ENCODE results near the gene FOS. TPM values are rescaled to one million over a fixed set of nuclear protein-coding genes. Genes with fewer than 3 reads are reported as not detected.

FOS gene
- total and polyA plus RNA-seq, 2 of the 13 experiments (the other 11 are each of a cell fraction or from before 2014, with no cell fraction given) = 15.9 to 24.2 TPM

DNA sequence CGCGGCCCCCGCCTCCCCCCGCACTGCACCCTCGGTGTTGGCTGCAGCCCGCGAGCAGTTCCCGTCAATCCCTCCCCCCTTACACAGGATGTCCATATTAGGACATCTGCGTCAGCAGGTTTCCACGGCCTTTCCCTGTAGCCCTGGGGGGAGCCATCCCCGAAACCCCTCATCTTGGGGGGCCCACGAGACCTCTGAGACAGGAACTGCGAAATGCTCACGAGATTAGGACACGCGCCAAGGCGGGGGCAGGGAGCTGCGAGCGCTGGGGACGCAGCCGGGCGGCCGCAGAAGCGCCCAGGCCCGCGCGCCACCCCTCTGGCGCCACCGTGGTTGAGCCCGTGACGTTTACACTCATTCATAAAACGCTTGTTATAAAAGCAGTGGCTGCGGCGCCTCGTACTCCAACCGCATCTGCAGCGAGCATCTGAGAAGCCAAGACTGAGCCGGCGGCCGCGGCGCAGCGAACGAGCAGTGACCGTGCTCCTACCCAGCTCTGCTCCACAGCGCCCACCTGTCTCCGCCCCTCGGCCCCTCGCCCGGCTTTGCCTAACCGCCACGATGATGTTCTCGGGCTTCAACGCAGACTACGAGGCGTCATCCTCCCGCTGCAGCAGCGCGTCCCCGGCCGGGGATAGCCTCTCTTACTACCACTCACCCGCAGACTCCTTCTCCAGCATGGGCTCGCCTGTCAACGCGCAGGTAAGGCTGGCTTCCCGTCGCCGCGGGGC lies at the start of gene FOS (continued):
- TF ChIP-seq, protein P1, sequence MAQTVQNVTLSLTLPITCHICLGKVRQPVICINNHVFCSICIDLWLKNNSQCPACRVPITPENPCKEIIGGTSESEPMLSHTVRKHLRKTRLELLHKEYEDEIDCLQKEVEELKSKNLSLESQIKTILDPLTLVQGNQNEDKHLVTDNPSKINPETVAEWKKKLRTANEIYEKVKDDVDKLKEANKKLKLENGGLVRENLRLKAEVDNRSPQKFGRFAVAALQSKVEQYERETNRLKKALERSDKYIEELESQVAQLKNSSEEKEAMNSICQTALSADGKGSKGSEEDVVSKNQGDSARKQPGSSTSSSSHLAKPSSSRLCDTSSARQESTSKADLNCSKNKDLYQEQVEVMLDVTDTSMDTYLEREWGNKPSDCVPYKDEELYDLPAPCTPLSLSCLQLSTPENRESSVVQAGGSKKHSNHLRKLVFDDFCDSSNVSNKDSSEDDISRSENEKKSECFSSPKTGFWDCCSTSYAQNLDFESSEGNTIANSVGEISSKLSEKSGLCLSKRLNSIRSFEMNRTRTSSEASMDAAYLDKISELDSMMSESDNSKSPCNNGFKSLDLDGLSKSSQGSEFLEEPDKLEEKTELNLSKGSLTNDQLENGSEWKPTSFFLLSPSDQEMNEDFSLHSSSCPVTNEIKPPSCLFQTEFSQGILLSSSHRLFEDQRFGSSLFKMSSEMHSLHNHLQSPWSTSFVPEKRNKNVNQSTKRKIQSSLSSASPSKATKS (CRISPR knock-in tag; IDR thresholded peaks at IDR 0.05) = no peak
- TF ChIP-seq GZF1 (CRISPR knock-in tag; IDR thresholded peaks at IDR 0.05) (no peak), ZNF441 (CRISPR knock-in tag; IDR thresholded peaks at IDR 0.05; ENCODE audit: borderline replicate concordance) (0 out of 2 replicates have a peak, but pooled peaks have one; percentile 23), ZNF558 (CRISPR knock-in tag; IDR thresholded peaks at IDR 0.05; ENCODE audit: borderline replicate concordance) (peak; percentile 85; the same call in 1 of the 2 replicates), HMGA1 (CRISPR knock-in tag; conservative IDR thresholded peaks at IDR 0.05) (no peak), ISL2 (CRISPR knock-in tag; IDR thresholded peaks at IDR 0.05) (peak; percentile 71; the same call in 1 of the 2 replicates), FOSL1 (CRISPR knock-in tag; IDR thresholded peaks at IDR 0.05; ENCODE audit: borderline replicate concordance) (no peak), CHD4 (IDR thresholded peaks at IDR 0.05; ENCODE audit: borderline replicate concordance, low read length) (no peak), ZFP90 (CRISPR knock-in tag; IDR thresholded peaks at IDR 0.05; ENCODE audit: borderline replicate concordance) (peak; percentile 80; the same call in 1 of the 2 replicates), REPIN1 (CRISPR knock-in tag; IDR thresholded peaks at IDR 0.05; ENCODE audit: borderline replicate concordance, low read depth) (peak; percentile 63; the same call in 1 of the 2 replicates), ETV5 (CRISPR knock-in tag; IDR thresholded peaks at IDR 0.05; ENCODE audit: borderline replicate concordance) (no peak; the same call in 1 of the 2 replicates), ZFP41 (CRISPR knock-in tag; IDR thresholded peaks at IDR 0.05; ENCODE audit: borderline replicate concordance) (peak; percentile 76; the same call in 1 of the 2 replicates), SATB2 (CRISPR knock-in tag; IDR thresholded peaks at IDR 0.05) (0 out of 2 replicates have a peak, but pooled peaks have one; percentile 29)
- TF ChIP-seq, protein P2, sequence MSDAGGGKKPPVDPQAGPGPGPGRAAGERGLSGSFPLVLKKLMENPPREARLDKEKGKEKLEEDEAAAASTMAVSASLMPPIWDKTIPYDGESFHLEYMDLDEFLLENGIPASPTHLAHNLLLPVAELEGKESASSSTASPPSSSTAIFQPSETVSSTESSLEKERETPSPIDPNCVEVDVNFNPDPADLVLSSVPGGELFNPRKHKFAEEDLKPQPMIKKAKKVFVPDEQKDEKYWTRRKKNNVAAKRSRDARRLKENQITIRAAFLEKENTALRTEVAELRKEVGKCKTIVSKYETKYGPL (CRISPR knock-in tag; IDR thresholded peaks at IDR 0.05) = 0 out of 2 replicates have a peak, but pooled peaks have one; percentile 18
- TF ChIP-seq, protein P3, sequence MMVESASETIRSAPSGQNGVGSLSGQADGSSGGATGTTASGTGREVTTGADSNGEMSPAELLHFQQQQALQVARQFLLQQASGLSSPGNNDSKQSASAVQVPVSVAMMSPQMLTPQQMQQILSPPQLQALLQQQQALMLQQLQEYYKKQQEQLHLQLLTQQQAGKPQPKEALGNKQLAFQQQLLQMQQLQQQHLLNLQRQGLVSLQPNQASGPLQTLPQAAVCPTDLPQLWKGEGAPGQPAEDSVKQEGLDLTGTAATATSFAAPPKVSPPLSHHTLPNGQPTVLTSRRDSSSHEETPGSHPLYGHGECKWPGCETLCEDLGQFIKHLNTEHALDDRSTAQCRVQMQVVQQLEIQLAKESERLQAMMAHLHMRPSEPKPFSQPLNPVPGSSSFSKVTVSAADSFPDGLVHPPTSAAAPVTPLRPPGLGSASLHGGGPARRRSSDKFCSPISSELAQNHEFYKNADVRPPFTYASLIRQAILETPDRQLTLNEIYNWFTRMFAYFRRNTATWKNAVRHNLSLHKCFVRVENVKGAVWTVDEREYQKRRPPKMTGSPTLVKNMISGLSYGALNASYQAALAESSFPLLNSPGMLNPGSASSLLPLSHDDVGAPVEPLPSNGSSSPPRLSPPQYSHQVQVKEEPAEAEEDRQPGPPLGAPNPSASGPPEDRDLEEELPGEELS (CRISPR knock-in tag; IDR thresholded peaks at IDR 0.05) = peak; percentile 17; the same call in 1 of the 2 replicates
- TF ChIP-seq, protein P4, sequence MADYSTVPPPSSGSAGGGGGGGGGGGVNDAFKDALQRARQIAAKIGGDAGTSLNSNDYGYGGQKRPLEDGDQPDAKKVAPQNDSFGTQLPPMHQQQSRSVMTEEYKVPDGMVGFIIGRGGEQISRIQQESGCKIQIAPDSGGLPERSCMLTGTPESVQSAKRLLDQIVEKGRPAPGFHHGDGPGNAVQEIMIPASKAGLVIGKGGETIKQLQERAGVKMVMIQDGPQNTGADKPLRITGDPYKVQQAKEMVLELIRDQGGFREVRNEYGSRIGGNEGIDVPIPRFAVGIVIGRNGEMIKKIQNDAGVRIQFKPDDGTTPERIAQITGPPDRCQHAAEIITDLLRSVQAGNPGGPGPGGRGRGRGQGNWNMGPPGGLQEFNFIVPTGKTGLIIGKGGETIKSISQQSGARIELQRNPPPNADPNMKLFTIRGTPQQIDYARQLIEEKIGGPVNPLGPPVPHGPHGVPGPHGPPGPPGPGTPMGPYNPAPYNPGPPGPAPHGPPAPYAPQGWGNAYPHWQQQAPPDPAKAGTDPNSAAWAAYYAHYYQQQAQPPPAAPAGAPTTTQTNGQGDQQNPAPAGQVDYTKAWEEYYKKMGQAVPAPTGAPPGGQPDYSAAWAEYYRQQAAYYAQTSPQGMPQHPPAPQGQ (CRISPR knock-in tag; IDR thresholded peaks at IDR 0.05; ENCODE audit: borderline replicate concordance) = 0 out of 2 replicates have a peak, but pooled peaks have one; percentile 64
- TF ChIP-seq, protein P5, sequence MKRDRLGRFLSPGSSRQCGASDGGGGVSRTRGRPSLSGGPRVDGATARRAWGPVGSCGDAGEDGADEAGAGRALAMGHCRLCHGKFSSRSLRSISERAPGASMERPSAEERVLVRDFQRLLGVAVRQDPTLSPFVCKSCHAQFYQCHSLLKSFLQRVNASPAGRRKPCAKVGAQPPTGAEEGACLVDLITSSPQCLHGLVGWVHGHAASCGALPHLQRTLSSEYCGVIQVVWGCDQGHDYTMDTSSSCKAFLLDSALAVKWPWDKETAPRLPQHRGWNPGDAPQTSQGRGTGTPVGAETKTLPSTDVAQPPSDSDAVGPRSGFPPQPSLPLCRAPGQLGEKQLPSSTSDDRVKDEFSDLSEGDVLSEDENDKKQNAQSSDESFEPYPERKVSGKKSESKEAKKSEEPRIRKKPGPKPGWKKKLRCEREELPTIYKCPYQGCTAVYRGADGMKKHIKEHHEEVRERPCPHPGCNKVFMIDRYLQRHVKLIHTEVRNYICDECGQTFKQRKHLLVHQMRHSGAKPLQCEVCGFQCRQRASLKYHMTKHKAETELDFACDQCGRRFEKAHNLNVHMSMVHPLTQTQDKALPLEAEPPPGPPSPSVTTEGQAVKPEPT (CRISPR knock-in tag; IDR thresholded peaks at IDR 0.05; ENCODE audit: low read depth) = no peak
